ENCODE measurements around the gene VSTM2L.

- TF ChIP-seq, protein P1, sequence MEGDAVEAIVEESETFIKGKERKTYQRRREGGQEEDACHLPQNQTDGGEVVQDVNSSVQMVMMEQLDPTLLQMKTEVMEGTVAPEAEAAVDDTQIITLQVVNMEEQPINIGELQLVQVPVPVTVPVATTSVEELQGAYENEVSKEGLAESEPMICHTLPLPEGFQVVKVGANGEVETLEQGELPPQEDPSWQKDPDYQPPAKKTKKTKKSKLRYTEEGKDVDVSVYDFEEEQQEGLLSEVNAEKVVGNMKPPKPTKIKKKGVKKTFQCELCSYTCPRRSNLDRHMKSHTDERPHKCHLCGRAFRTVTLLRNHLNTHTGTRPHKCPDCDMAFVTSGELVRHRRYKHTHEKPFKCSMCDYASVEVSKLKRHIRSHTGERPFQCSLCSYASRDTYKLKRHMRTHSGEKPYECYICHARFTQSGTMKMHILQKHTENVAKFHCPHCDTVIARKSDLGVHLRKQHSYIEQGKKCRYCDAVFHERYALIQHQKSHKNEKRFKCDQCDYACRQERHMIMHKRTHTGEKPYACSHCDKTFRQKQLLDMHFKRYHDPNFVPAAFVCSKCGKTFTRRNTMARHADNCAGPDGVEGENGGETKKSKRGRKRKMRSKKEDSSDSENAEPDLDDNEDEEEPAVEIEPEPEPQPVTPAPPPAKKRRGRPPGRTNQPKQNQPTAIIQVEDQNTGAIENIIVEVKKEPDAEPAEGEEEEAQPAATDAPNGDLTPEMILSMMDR (IDR thresholded peaks at IDR 0.05; ENCODE audit: low read depth, low read length) = no peak
- TF ChIP-seq EZH2phosphoT487 (IDR thresholded peaks at IDR 0.05; ENCODE audit: low read depth) = no peak
These were observed 45.0 kb downstream of the VSTM2L start for GRCh38 chr20:37947943-37948342.

All from OCI-LY3 (cell line).